ENCODE results near the gene GNL1. TPM values are rescaled to one million over a fixed set of nuclear protein-coding genes. Genes with fewer than 3 reads are reported as not detected.
A peak's percentile ranks its signal among the peaks of the same experiment; 100 is the strongest.

GNL1 gene
- total RNA-seq, 1 experiment from 2014 or later = 94.1 TPM

- DNase-seq = no peak
- H3K4me3 ChIP-seq (ENCODE audit: low read depth, low read length) = peak overlapping the region; percentile 68
- no peaks in the 10 kb centered on the region for H3K9me3 Mint-ChIP-seq (ENCODE audit: unreplicated experiment)
- no peaks in the 10 kb centered on the region for H3K27me3 Mint-ChIP-seq (ENCODE audit: insufficient read depth, unreplicated experiment)
- H3K27ac Mint-ChIP-seq (ENCODE audit: unreplicated experiment) = no peak overlapping the region
- intact Hi-C loops (cut with micrococcal nuclease; ENCODE audit: unreplicated experiment) = no loop called here
- H3K4me1 Mint-ChIP-seq (ENCODE audit: low read depth, unreplicated experiment) = peaks cover 30% of the 10 kb centered on the region
- CTCF ChIA-PET = interaction anchor here (1.6 kb wide), 1 partner anchor 21 kb away, joined by 4 read pairs; no protein-coding TSS in a partner anchor
- H3K4me1 ChIP-seq = peaks cover 15% of the 10 kb centered on the region; the same call in 1 of the 2 replicates
- BruUV-seq (replicated peaks) = no TSS peak
- H3K4me3 Mint-ChIP-seq (ENCODE audit: unreplicated experiment) = peak overlapping the region; percentile 86
- H3K9me3 ChIP-seq = no peaks in the 10 kb centered on the region
- no peaks in the 10 kb centered on the region for H3K27me3 ChIP-seq (replicated peaks; ENCODE audit: control insufficient read depth, insufficient read depth, low read length)
- H3K36me3 ChIP-seq (ENCODE audit: control insufficient read depth, insufficient read depth, low read length) = 0 out of 2 replicates have a peak, but pooled peaks cover 1% of the 10 kb centered on the region
- TF ChIP-seq CTCF (IDR thresholded peaks at IDR 0.05; ENCODE audit: insufficient read depth in 1 of 2, low read depth in 1 of 2, low read length in 1 of 2, severe bottlenecking in 1 of 2, unreplicated experiment in 1 of 2) = no peak
- POLR2A ChIA-PET = interaction anchor here (2.3 kb wide), 1 partner anchor 13 kb away, joined by 25 read pairs; the partner anchor contains the start of genes GNL1 and PRR3
- peaks cover 24% of the 10 kb centered on the region for H3K36me3 Mint-ChIP-seq (ENCODE audit: insufficient read depth, unreplicated experiment)
Measured at GRCh38 chr6:30570263-30570662, 14.0 kb upstream of the GNL1 start.

- Mint-ChIP-seq H3K36me3 (ENCODE audit: insufficient read depth, unreplicated experiment) (peaks cover 26% of the 10 kb centered on the region), H3K4me1 (ENCODE audit: low read depth, unreplicated experiment) (peaks cover 25% of the 10 kb centered on the region), H3K4me3 (ENCODE audit: unreplicated experiment) (no peak overlapping the region), H3K27ac (ENCODE audit: unreplicated experiment) (no peak overlapping the region), H3K27me3 (ENCODE audit: insufficient read depth, unreplicated experiment) (no peaks in the 10 kb centered on the region), H3K9me3 (ENCODE audit: unreplicated experiment) (no peaks in the 10 kb centered on the region)
- ChIA-PET POLR2A (no interaction called here), CTCF (no interaction called here)
- TF ChIP-seq CTCF (IDR thresholded peaks at IDR 0.05; ENCODE audit: insufficient read depth in 1 of 2, low read depth in 1 of 2, low read length in 1 of 2, severe bottlenecking in 1 of 2, unreplicated experiment in 1 of 2) = no peak
- no peak overlapping the region for H3K4me3 ChIP-seq (ENCODE audit: low read depth, low read length)
- H3K36me3 ChIP-seq (ENCODE audit: control insufficient read depth, insufficient read depth, low read length) = no peaks in the 10 kb centered on the region
- H3K9me3 ChIP-seq = no peaks in the 10 kb centered on the region
- no TSS peak for BruUV-seq (replicated peaks)
- no peaks in the 10 kb centered on the region for H3K27me3 ChIP-seq (replicated peaks; ENCODE audit: control insufficient read depth, insufficient read depth, low read length)
- intact Hi-C loops (cut with micrococcal nuclease; ENCODE audit: unreplicated experiment) = no loop called here
- H3K4me1 ChIP-seq = peaks cover 15% of the 10 kb centered on the region; the same call in 1 of the 2 replicates
- no peak for DNase-seq
Measured at GRCh38 chr6:30568245-30568644, 12.0 kb upstream of the GNL1 start.

GRCh38 chr6:30565772-30566171, 9.5 kb upstream of the GNL1 start:
- H3K9me3 Mint-ChIP-seq (ENCODE audit: unreplicated experiment) = no peaks in the 10 kb centered on the region
- H3K36me3 ChIP-seq (ENCODE audit: control insufficient read depth, insufficient read depth, low read length) = no peaks in the 10 kb centered on the region; the same call in 1 of the 2 replicates
- H3K4me1 Mint-ChIP-seq (ENCODE audit: low read depth, unreplicated experiment) = peaks cover 8% of the 10 kb centered on the region
- H3K27ac Mint-ChIP-seq (ENCODE audit: unreplicated experiment) = no peak overlapping the region
- H3K4me3 Mint-ChIP-seq (ENCODE audit: unreplicated experiment) = no peak overlapping the region
- BruUV-seq (replicated peaks) = no TSS peak
- intact Hi-C loops (cut with micrococcal nuclease; ENCODE audit: unreplicated experiment) = no loop called here
- H3K27me3 ChIP-seq (replicated peaks; ENCODE audit: control insufficient read depth, insufficient read depth, low read length) = no peaks in the 10 kb centered on the region
- TF ChIP-seq CTCF (IDR thresholded peaks at IDR 0.05; ENCODE audit: insufficient read depth in 1 of 2, low read depth in 1 of 2, low read length in 1 of 2, severe bottlenecking in 1 of 2, unreplicated experiment in 1 of 2) = no peak
- H3K4me3 ChIP-seq (ENCODE audit: low read depth, low read length) = no peak overlapping the region
- no peaks in the 10 kb centered on the region for H3K9me3 ChIP-seq
- H3K27me3 Mint-ChIP-seq (ENCODE audit: insufficient read depth, unreplicated experiment) = no peaks in the 10 kb centered on the region
- no peak for DNase-seq
- peaks cover 28% of the 10 kb centered on the region for H3K36me3 Mint-ChIP-seq (ENCODE audit: insufficient read depth, unreplicated experiment)
- ChIA-PET CTCF (no interaction called here), POLR2A (no interaction called here)
- peaks cover 5% of the 10 kb centered on the region; the same call in 1 of the 2 replicates for H3K4me1 ChIP-seq
